NCI-H1436 (cell line): Measurements from ENCODE around the gene LPIN1.
"Not testable (repeated sequence)": the region's sequence is repeated elsewhere in the genome, so short reads cannot be mapped to it uniquely, and the experiment has no call there.

ENCODE experiments used
- DNase-seq: peaks from one replicate; lab custom pipeline; 2025; lab: John Stamatoyannopoulos, UW

The LPIN1 gene

DNA sequence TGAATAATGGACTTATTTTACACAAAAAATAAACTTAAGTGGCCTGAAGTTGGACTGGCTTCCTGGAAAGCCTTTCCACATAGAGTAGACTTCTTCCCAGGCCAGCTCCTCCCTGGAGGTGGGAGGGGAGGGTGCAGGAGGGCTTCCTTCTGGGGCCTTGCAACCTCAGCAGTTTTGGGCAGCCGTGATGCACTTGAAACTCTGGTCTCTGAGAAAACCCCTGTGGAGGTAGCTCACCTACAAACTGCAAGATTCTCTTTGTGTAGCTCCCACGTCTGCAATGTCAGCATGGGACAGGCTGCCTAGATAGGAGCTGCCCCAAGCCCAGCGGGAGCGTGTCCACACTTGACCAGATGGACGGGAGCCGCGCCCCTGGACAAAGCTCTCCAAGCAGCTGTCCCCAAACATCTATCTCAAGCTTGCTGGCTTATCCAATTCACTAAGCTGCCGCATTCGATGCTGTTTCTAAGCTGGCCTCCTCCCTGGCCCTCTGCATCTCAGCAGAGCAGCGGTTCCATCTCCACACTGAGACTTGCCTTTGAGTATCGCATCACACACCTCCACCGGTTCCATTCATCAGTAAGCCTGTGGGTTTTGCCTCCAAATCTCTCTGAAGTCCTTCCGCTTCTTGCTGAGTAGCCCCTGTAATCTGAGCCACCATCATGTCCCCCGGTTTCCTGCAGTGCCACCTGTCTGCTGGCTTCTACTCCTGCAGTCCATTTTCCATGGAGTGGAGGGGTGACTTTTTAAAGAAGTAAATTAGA lies 1.6 kb upstream of the LPIN1 start:
- peak; percentile 64 for DNase-seq

DNA sequence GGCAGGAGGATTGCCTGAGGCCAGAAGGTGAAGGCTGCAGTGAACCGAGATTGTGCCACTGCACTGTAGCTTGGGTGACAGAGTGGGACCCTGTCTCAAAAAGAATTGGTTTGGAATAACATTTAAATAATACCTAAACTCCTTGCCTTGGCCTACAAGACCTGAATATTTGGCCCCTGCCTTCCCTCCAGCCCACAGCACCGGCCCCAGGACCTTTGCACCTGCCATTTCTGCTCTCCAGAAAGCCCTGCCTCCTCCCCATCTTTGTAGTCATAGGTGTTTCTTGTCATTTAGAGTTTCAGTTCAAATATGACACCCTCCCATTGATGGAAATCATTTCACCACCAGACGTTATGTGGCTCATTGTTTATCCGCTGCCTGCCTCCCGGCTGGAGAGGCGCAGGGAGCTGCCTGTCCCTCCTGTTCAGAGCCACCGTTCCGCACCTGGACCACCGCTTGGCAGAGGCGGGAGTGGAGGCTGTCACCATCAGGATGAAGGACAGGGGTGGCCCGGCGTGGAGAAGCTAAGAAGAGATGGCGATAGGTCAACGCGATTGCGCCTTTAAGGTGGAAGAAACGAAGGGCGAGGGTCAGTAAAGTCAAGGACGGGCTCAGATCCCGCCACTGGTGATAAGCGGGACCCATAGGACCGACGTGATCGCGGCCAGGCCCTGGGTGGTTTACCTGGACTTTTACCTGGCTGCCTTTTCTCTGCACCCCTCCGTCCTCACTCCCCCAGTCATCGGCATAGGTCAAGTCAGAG lies 638 bp upstream of the LPIN1 start:
- no peak for DNase-seq

DNA sequence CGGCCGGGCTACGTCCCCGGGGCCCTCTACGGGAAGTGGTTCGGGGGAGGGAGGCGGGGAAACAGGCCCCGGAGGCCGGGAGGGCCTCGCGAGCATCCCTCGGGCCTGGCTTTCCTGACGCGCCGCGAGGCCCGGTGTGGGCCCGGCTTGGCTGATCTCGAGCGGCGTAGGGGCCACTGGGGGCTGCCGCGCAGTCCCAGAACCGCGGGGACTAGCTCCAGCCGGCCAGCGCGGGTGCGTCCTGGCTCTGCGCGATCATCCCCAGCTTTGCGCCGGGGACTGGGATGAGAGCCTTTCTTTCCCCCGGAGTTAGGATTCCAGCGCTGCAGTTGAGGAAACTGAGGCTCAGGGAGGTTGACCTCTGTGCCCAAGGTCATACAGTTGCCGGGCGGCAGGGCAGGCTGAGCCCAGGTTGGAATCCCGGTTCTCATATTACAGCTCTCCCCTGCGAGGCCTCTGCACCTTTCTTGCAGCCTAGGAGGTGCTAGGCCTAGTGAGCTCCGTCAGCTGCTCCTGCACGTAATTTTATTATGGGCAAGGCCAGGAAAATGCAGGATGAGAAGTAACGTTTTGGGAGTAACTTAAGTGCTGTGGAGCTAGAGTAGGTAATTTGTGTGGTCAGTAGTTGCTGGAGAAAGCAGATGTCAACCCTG lies 501 bp downstream of the LPIN1 start:
- no peak for DNase-seq

DNA sequence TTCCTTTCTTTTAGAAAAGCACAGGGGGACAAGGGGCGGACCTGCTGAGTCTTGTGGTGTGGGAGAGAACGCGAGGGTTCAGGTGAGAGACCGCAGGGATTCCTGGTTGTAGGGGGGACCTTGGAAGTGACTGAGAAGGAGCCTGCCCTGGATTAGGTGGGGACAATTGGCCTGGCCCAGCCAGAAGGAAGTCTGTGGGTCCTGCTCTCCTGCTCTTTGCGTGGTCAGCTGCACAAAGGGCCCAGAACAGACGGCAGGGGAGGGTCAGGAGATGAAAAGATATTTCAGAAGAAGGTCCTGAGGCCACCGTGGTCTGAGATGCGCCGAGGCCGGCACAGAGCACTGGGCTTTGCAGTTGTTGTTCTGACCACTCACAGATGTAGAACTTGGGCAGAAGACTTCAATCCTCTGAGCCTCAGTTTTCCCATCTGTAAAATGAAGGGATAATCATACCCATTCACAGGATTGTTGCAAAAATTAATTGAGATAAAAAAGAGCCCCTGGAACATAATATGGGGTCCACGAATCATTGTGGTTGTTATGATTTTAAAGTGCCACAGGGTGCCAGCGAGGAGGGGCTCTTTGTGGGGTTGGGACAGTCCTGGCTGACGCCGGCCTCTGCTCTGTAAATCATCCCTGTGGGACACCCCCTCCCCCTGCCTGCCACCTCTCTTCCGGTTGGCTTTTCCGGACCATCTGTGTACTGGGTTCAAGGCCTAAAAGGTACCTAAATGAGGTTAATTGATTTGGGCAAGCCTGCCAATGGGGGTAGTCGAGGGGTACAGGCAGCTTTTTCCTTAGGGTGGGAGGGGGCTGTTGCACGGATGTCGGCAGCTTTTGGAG lies 1.8 kb downstream of the LPIN1 start:
- no peak for DNase-seq

DNA sequence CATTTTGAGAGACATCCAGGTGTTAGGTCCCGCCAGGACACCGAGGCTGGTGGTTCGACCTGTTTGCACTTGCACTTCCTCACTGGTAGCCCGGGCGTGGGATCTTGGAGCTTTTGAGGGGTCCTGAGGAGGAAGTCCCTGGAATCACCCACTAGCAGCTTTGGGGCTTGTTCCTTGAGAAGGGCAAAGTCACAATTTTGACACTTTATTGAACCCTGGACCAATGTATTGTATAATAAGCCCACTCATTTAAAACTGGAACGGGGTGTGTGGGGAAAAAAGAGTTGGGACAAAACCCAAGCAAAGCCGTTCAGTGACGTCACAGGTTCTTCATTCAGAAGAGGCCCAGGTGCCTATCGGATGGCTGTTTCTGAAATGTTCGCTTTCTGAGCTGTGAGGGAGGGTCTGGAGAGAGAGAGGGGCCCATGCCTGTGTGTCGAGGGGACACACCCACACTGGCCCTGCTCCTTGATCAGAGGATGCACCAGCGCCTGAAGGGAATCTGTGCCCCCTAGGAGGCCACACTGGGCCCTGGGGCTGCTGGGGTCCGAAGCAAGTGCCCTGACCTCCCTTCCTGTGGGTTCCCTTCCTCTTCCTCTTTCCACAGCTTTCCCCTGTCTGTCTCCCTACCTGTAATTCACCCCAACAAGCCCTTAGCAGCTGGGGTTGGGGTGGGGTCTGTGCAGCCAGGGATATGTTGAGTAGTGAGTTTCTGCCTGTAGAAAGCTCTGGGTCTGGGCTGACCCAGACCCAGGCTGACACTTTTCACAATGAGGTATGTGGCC lies 2.6 kb downstream of the LPIN1 start:
- no peak for DNase-seq

DNA sequence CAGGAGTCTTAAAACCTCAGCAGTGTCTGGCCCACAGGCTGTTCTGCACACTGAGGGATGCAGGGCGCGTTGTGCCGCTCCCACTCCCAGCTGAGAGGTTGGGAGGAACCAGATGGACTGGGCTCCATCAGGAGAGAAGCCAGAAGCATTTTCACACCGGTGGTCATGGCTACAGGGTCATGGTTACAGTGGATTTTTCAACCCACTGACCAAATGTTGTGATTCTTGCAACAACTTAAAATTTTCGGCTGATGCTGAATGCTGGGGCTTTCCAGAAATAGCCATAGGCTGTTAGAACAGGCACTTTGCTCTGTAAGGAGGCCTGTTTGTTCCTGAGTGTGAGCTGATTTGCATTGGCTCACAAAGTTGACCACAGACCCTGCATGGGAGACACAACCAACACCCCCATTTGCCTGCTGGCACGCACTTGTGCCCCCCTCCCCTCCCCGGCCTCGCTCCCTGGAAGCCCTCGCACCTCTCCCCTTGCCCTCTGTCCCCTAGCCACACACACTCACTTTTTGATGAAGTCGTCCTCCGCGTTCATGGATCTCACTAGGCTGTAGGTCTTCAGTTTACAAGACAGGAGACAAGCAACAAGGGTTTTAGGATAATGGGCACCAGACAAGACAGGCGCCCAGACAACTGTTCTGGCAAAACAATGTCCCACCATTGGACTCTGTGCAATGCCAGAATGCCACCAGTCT lies 3.4 kb downstream of the LPIN1 start:
- no peak for DNase-seq

DNA sequence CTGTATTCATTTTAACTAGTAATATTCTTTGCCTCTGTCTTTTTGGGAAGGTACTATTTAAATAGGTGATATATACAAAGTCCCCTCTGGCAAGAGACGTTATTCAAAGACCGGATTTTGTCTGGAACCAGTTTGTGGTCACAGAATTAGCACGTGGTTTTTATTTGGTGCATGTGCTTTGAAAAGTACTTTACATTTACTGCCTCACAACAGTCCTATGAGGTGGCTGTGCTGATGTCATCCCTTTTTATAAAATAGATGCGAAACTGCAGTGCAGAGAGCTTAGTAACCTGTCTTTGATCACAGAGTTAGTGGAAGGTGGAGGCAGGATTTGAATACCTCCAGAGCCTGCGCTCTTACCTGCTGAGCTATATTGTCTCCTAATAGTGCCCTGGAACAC lies 4.0 kb downstream of the LPIN1 start:
- DNase-seq = no peak

DNA sequence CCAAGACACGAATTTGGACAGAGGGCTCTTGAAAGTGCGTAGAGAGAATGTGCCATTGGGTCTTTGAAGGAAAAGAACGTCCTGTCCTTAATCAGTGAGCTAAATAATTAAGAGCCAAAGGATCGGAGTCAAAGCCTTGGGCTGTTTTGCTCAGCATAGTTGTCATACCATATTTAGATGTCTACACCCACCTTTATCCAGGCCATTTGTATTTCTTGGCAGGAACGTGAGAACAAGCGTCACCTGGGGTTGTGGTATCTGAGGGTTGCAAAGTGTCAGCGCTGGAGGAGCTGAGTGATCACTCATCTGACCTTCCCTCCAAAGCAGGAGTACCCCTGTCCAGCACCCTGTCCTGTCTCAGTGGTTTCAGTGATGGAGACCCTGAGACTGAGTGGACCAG lies 4.5 kb downstream of the LPIN1 start:
- DNase-seq = no peak

DNA sequence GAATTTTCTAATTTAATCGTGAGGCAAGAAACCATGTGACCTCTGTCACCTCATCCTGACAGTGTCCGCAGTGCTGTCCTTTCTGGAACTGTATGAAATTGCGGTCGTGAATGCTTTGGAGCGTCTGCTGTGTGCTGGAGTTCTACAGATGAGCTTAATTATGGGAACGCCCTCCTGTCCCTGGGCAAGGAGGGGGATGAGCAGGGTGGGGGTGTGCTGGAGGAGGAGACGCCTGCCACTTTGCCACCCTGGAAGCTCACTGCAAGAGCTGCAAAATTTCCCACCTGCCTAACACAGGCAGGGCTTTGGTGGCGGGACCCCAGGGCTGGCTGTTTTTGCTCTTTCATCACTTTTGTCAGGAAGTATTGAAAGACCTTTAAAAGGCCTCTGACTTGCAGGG lies 6.5 kb downstream of the LPIN1 start:
- no peak for DNase-seq

DNA sequence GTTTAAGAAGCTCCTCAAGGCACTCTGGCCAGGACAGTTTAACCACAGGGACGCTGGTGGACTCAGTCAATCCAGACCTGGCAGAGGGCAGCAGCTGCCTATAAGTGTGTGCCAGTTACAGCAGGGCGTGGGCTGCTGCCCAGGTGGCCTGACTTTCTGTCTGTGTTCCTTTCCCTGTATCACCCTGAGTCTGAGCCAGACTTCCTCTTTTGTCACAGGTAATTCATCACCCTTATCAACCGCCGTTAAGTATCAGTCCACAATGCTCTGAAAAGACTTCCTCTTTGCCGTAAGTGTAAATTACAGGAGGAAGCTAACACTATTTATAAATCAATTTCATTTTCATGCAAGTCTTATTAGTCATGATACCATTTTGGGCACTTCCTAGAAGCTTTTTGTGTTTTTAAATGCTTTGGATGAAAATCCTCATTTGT lies 7.0 kb downstream of the LPIN1 start:
- peak; percentile 48 for DNase-seq

DNA sequence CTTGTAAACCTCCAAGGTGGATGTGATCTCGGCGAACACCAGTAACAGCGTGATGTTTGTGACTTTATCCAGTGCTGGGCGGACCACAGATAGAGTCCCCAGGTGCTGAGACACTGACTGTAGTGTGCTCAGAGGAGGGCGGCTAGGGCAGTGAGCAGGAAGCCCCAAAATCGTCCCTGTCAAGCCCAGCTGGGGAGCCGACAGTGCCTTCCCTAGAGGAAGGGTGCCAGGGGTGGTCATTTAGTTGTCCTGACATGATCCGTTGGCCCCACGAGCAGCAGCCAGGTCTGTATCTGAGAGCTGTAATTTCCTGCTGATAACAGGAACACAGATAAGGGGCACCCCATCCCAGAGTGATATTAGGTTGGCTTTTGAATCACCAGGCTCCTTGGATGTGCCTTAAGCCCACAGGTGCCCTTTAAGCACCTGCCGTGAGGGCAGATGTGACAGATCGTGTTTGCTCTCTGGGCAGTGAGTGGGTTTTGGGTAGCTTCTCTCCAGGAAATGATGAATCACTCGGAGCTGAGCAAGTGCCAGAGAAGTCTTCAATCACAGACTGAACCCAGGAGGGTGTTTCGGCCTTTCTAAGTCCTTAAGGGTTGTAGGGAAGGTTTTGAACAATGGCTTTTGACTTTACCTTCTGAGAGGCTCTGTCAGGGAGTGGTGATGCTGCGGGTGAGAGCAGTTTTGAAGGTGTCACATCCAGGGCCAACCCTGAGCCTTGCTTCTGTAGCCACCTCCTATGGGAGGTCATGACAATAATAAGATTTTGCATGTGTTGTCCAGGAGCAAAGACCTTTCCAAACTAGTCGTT lies 7.7 kb downstream of the LPIN1 start:
- no peak for DNase-seq

DNA sequence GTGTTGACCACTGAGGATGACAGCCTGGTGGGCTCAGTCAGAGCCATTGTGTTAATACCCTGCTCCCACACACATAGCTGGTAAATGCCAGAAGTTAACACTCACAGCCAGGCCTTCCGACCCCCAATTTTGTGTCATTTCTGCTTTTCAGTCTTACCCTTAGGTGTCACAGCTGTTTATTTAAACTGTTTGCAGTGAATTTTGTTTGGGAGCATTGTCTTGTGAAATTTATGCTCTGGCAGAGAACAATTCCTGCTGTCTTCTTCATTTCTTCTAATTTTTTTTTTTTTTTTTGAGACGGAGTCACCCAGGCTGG lies 8.2 kb downstream of the LPIN1 start:
- no peak for DNase-seq

DNA sequence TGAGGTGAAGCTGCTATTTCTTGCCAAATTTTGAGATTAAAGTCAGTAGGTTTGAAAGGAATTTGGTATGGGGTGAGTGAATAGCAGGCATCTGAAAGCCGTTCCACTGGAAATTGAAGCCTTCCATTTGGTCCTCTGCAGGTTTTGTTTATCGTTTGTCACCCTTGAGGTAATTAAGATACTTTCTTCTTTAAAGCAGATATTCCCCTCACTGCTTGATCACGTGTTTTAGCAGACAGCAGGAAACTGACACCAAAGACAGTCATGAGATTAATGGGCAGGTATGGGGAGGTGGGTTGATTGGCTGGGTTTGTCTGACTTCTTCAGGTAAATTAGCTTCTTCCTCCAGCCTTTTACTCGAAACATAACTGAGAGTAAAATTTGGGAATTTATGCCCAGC lies 10.7 kb downstream of the LPIN1 start:
- DNase-seq = no peak

DNA sequence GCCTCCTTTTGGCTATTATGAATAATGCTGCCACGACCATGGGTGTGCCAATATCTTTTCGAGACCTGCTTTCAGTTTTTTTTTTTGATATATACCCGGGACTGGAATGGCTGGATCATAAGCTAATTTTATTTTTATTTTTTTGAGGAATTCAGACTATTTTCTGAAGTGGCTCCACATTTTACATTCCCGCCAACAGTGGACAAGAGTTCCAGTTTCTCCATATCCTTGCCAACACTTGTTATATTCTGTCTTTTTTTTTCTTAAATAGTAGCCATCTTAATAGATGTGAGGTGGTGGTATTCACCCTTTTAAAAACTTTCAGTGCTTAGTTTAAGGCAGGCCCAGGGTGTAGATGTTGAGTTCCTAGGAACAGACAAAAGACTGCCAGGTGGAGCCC lies 11.8 kb downstream of the LPIN1 start:
- no peak for DNase-seq

DNA sequence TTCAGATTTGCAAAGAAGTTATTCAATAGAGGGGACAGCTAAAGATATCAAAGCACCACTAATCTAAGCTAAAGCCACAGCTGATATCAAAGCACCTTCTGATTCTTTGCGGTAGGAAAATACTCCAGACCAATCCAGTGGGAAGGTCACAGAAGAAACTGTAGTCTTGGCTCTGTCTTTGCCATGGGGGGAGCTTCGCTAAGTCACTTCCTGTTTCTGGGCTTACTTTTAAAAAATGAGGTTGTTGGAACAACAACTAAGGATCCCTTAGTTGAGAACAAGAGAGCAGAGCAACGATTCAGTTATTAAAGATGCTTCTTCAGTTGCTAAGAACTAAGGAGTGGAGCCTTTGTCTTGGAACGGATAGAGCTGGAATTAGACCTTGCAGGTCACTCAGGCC lies 12.2 kb downstream of the LPIN1 start:
- DNase-seq = no peak

DNA sequence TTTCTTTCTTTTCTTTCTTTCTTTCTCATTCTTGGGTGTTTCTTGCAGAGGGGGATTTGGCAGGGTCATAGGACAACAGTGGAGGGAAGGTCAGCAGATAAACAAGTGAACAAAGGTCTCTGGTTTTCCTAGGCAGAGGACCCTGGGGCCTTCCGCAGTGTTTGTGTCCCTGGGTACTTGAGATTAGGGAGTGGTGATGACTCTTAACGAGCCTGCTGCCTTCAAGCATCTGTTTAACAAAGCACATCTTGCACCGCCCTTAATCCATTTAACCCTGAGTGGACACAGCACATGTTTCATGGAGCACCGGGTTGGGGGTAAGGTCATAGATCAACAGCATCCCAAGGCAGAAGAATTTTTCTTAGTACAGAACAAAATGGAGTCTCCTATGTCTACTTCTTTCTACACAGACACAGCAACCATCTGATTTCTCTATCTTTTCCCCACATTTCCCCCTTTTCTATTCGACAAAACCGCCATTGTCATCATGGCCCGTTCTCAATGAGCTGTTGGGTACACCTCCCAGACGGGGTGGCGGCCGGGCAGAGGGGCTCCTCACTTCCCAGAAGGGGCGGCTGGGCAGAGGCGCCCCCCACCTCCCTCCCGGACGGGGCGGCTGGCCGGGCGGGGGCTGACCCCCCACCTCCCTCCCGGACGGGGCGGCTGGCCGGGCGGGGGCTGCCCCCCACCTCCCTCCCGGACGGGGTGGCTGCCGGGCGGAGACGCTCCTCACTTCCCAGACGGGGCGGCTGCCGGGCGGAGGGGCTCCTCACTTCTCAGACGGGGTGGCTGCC lies 12.9 kb downstream of the LPIN1 start:
- not testable (repeated sequence) for DNase-seq

DNA sequence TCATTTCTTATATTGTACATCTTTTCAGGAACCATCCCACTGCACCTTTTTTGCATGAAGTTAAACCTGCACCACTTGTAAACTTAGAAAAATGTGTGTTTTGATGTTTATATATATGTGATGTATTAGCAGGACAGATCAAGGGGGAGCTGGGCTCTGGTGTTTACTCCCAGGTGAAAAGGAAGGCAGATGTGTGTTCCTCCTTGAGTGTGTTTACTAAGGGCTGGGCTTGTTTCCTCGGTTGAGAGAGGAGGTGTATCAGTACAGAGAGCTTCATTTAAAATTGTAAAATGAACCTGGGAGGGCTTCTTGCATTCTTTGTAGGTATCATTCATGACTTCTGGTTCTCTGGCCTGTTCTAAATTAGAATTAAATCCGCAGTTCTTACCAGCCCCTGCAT lies 14.8 kb downstream of the LPIN1 start:
- no peak for DNase-seq

DNA sequence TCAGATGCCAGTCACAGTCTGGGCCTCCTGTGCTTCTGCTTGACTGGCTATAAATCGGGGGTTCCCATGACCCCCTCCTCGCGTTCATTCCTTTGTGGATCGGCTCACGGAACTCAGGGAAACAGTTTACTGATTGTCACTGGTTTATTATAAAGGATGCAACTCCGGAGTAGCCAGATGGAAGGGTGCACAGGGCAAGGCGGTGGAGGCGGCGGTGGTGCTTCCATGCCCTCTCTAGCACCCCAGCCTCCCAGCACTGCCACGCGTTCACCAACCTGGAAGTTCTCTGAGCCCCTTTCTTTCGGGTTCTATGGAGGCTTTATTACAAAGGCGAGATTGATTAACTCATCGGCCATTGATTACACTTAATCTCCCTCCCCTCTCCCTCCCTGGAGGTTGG lies 15.6 kb downstream of the LPIN1 start:
- no peak for DNase-seq

DNA sequence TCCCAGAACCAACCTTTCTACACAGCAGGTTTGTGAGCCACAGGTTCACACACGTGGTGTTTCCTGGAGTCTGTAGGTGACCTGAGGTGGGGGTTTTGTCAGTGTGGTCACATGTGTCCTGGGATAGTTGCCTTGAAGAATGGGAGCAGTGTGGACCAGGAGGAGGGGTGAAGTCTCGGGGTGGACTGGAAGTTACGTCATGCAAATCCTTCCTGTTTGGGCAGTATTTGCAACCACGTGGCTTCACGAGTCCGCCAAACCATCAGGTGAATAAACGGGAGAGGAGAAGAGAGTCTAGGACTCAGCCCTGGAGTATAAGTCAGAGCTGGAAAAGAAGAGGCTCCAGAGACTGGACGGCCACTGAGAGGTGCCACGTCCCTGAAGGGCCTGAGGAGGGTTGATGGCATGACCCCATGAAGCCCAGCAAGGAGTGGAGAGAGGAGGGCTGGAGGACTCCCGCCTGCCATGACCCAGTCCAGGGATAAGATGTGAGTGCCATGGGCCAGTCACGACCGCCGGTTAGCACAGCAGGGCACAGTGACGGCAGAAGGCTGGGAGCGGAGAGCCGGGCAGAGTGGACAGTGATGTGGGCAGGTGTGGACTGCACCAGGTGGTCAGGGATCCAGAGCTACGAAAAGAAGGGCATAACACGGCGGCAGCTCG lies 16.5 kb downstream of the LPIN1 start:
- DNase-seq = no peak
